HG02884 (cell line): ENCODE measurements around the gene SPTBN4.
"Not testable (repeated sequence)": the region's sequence is repeated elsewhere in the genome, so short reads cannot be mapped to it uniquely, and the experiment has no call there.

Source experiments
- ATAC-seq: cut with Tn5 transposase; IDR thresholded peaks from one replicate; pipeline ENCODE4 v1.9.1; 2021; ENCODE audit warnings: mild to moderate bottlenecking, moderate library complexity; ENCODE audit not compliant: unreplicated experiment

The SPTBN4 gene

DNA sequence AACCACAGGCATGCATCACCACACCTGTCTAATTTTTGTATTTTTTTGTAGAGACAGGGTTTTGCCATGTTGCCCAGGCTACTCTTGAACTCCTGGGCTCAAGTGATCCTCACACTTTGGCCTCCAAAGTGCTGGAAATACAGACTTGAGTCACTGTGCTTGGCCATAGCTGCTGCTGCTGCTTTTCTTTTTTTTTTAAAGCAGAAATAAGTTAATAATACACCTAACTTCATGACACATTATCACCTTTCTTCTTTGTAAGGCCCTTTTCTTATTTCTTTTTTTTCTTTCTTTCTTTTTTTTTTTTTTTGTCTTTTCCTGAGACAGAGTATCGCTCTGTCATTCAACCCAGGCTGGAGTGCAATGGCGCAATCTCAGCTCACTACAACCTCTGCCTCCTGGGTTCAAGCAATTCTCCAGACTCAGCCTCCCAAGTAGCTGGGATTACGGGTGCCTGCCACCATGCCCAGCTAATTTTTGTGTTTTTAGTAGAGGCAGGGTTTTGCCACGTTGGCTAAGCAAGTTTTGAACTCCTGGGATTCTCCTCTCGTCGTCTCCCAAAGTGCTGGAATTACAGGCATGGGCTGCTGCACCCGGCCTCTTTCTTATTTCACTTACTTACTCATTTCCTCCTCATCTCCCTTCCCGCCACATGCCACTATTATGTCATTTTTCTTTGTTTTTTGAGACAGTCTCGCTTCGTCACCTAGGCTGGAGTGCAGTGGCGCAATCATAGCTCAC lies 118.6 kb downstream of the SPTBN4 start:
- no peak for ATAC-seq

- ATAC-seq: no peak
These were observed 119.2 kb downstream of the SPTBN4 start for GRCh38 chr19:40585982-40586422.

DNA sequence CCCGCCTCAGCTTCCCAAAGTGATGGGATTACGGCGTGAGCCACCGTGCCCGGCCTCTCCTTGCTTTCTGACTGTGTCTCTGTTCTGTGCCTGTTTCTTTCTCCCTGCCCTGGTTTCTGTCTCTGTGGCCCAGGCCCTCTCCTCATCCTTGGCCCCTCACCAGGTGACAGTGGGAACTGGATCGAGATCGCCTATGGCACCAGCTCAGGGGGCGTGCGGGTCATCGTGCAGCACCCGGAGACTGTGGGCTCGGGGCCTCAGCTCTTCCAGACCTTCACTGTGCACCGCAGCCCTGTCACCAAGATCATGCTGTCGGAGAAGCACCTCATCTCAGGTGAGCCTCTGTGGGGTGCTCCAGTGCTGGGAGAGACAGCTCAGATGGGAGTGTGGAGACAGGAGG lies 119.8 kb downstream of the SPTBN4 start:
- no peak for ATAC-seq

- ATAC-seq: no peak
These were observed 121.5 kb downstream of the SPTBN4 start for GRCh38 chr19:40588110-40588854.

DNA sequence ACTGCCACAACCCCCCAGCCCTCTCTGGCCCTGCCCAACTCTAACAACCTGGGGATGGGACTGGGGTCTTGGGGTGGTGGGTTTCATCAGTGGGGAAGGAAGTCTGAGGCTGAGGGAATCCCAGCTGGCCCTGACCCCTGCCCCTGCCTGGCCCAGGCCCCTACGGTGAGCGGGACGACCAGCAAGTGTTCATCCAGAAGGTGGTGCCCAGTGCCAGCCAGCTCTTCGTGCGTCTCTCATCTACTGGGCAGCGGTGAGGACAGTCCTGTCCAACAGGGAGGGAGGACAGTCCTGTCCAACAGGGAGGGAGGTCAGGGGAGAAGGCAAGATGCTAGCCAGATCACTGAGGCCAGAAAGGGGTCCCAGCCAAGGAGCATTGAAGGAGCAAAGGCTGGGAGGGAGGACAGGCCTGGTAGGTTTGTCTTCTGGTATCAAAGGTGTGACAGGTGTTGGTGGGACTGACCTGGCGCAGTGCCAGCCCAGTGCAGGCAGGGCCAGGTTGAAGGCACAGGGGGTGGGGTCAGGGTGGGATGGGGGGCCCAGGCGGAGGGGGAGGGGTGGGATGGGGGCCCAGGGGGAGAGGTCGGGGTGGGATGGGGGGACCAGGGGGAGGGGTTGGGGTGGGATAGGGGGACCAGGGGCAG lies 122.2 kb downstream of the SPTBN4 start:
- ATAC-seq: no peak

GRCh38 chr19:40589591-40590429 lies 123.0 kb downstream of the SPTBN4 start:
- ATAC-seq: no peak

DNA sequence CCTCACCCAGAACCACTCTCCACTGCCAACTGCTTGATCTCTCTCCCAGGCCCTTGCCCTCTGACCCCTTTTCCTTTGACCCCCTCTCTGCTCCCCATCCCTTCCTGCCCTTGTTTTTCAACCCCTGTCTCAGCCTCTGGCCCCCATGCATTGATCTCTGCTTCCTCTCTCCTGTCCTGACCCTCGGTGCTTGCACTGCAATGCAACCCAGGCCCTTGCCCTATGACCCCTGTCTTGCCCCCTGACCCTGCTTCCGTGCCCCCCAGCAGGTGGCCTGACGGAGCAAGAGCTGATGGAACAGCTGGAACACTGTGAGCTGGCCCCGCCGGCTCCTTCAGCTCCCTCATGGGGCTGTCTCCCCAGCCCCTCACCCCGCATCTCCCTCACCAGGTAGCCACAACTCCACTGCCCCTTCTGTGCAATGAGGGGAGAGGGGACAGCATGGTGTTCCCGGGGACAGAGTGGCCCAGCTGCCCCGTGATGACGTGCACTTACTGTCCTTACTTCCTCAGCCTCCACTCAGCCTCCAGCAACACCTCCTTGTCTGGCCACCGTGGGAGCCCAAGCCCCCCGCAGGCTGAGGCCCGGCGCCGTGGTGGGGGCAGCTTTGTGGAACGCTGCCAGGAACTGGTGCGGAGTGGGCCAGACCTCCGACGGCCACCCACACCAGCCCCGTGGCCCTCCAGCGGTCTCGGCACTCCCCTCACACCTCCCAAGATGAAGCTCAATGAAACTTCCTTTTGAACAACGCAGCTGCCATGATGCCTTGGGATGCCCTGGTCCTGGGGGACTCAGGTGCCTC lies 123.9 kb downstream of the SPTBN4 start:
- no peak for ATAC-seq

DNA sequence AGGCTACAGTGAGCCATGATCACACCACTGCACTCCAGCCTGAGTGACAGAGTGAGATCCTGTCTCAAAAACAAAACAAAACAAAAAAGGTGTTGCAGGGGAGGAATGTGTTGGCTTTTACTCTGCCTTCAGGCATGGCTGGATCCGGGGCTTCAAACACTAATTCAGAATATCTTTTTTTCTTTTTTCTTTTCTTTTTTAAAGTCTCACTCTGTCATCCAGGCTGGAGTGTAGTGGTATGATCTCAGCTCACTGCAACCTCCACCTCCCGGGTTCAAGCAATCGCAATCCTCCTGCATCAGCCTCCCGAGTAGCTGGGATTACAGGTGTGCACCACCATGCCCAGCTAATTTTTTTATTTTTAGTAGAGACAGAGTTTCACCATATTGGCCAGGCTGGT lies 124.9 kb downstream of the SPTBN4 start:
- not testable (repeated sequence) for ATAC-seq

- ATAC-seq: no peak
These were observed 125.4 kb downstream of the SPTBN4 start for GRCh38 chr19:40592170-40592569.

- ATAC-seq: no peak
These were observed 127.5 kb downstream of the SPTBN4 start for GRCh38 chr19:40594255-40594654.

GRCh38 chr19:40594657-40595091 lies 127.9 kb downstream of the SPTBN4 start:
- ATAC-seq: no peak

- ATAC-seq: no peak
These were observed 130.0 kb downstream of the SPTBN4 start for GRCh38 chr19:40596608-40597328.

DNA sequence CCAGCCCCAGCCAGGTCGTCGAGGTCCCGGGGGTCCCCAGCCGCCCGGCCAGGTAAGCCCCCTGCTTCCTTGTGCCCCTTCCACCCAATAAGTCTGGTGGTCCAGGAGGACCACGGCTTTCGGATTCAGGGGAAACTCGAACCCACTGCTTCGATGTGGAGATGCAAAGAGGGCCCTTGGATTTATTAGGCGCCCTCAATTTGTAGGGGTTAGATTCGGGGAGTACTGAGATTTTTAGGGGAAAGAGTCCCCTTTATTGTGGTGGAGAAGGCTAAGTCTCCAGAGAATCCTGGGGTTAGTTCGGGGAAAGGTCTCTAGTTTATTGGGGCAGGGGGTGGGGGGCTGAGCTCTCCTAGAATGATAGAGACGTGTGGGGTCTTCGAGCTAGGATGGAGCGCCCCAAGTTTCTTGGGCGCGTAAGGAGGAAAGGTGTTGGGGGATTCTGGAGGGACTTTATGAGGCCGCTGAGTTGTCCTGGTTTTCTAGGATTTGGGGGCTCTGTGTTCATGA lies 130.6 kb downstream of the SPTBN4 start:
- no peak for ATAC-seq

GRCh38 chr19:40598121-40598917 lies 131.5 kb downstream of the SPTBN4 start:
- ATAC-seq: no peak

DNA sequence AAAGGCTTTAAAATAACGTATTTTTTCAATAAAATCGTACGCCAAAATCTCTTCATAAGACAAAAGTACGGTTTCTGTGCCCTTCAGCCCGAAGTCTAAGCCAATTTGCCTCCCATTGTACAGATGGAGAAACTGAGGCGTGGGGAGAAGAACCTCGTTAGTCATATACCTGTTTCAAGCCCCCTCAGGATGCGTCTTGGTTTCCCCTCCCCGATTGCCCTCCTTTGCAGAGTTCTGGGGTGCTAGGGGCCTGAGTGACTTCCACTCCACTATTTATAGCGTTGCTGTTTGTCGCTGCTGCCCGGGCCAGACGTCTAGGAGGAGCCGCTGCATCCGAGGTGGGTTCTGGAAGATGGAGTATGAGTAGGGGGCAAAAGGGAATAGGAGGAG lies 132.1 kb downstream of the SPTBN4 start:
- no peak for ATAC-seq

DNA sequence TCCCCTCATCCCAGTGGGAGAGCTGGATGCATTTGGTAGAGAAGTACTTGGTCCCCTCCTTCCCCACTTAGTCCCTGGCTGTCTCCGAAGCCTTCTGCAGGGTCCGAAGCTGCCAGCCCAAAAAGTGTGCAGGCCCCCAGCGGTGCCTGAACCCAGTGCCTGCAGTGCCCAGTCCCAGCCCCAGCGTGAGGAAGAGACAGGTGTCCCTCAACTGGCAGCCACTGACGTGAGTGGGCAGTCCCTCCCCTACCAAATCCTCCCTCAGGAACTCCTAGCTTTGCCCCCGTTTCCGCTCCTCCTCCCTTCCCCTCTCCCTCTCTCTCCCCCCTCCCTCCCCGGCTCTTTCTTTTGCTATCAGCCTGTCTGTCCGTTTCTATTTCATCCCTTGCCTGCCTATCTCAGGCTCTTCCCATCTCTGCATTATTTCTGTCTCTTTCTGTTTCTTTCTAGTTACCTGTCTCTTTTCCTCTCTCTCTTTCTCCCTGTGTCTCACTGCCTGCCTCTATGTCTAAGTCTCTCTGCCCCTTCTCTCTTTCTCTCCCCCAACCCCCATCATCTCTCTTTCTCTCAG lies 132.6 kb downstream of the SPTBN4 start:
- ATAC-seq: no peak

GRCh38 chr19:40599902-40600569 lies 133.2 kb downstream of the SPTBN4 start:
- no peak for ATAC-seq
